Effector CD8-positive, alpha-beta T cell (primary cell): Measurements from ENCODE around the gene FLG.
"Not testable (repeated sequence)": the region's sequence is repeated elsewhere in the genome, so short reads cannot be mapped to it uniquely, and the experiment has no call there.

Experiments used
- DNase-seq: peaks from one replicate; lab custom pipeline; 2025; lab: John Stamatoyannopoulos, UW

Gene FLG

GRCh38 chr1:152303139-152303872, 21.7 kb downstream of the FLG start:
- DNase-seq = not testable (repeated sequence)

- DNase-seq = not testable (repeated sequence)
Observed at GRCh38 chr1:152256394-152256793, 68.6 kb downstream of the FLG start.
